Adrenal gland (tissue), 5 donors: ENCODE data around the gene H2AZ2.

Experiments used
- POLR2A ChIP-seq, 2 donors: fragments of 450-650 bp; IDR thresholded peaks; one replicate each; pipeline ENCODE4 v1.6.1; 2017; ENCODE audit warnings: antibody characterized with exemption in 2 of 2, mild to moderate bottlenecking in 2 of 2, moderate library complexity in 1 of 2
- TF ChIP-seq, protein P1 (sequence below), 6 experiments: fragments of 450-650 bp in 4 of 6; fragments of 200-600 bp in 2 of 6; sonication (generic) in 1 of 6; IDR thresholded peaks; 1 replicate in 5 of 6; 2 replicates in 1 of 6; pipeline versions ENCODE4 v1.5.1 to v1.8.0; 2016 to 2021; ENCODE audit warnings: antibody characterized with exemption in 6 of 6, mild to moderate bottlenecking in 2 of 6, moderate library complexity in 1 of 6
- donor health status: DM: no; HTN: no; CAD: no.

DNA sequence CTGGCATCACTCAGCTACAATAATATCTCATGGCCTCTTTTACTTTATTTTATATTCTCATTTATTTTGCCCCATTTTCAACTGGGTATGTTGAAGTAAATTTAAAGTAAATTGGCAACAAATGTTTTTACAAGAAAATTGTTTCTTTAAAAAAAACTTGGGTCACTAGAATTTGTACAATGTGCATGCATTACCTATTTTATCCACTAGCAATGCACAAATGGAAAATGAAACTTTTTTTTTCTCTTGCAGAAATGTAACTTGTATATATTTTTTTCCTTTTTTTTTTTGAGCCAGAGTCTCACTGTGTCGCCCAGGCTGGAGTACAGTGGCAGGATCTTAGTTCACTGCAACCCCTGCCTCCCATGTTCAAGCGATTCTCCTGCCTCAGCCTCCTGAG is 10.3 kb upstream of the H2AZ2 start:
- TF ChIP-seq, protein P1, sequence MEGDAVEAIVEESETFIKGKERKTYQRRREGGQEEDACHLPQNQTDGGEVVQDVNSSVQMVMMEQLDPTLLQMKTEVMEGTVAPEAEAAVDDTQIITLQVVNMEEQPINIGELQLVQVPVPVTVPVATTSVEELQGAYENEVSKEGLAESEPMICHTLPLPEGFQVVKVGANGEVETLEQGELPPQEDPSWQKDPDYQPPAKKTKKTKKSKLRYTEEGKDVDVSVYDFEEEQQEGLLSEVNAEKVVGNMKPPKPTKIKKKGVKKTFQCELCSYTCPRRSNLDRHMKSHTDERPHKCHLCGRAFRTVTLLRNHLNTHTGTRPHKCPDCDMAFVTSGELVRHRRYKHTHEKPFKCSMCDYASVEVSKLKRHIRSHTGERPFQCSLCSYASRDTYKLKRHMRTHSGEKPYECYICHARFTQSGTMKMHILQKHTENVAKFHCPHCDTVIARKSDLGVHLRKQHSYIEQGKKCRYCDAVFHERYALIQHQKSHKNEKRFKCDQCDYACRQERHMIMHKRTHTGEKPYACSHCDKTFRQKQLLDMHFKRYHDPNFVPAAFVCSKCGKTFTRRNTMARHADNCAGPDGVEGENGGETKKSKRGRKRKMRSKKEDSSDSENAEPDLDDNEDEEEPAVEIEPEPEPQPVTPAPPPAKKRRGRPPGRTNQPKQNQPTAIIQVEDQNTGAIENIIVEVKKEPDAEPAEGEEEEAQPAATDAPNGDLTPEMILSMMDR (IDR thresholded peaks at IDR 0.05): peak in 4 of 6 experiments; percentile 7 to 23 (median 18)
- TF ChIP-seq POLR2A (IDR thresholded peaks at IDR 0.05): no peak
